GM12891 (cell line): ENCODE data around the gene SETD7.

ENCODE experiments used
- POLR2A ChIP-seq: IDR thresholded peaks from 2 replicates; pipeline ENCODE4 v1.6.1; 2011; ENCODE audit warnings: low read depth, low read length, control low read depth
- POLR2AphosphoS5 ChIP-seq: IDR thresholded peaks from 2 replicates; pipeline ENCODE4 v1.6.1; 2011; ENCODE audit warnings: low read depth, low read length, control low read depth

GRCh38 chr4:139528377-139529005, 27.5 kb downstream of the SETD7 start:
- no peak for TF ChIP-seq POLR2A
- no peak for TF ChIP-seq POLR2AphosphoS5
